Stimulated activated naive CD4-positive, alpha-beta T cell (primary cell): ENCODE data around the gene KHDC1.
"Not testable (repeated sequence)": the region's sequence is repeated elsewhere in the genome, so short reads cannot be mapped to it uniquely, and the experiment has no call there.

Experiments
- DNase-seq, 6 experiments: peaks; one replicate each; lab custom pipeline; 2025; lab: John Stamatoyannopoulos, UW

KHDC1 gene

GRCh38 chr6:73250016-73250415 lies 13.0 kb downstream of the KHDC1 start:
- no peak for DNase-seq

GRCh38 chr6:73248192-73248903 lies 14.6 kb downstream of the KHDC1 start:
- DNase-seq: no peak

GRCh38 chr6:73242001-73242400 lies 21.0 kb downstream of the KHDC1 start:
- no peak for DNase-seq

GRCh38 chr6:73240730-73241129 lies 22.3 kb downstream of the KHDC1 start:
- DNase-seq: no peak

- DNase-seq: no peak
These were observed 26.7 kb downstream of the KHDC1 start for GRCh38 chr6:73236144-73236750.

- no peak for DNase-seq
These were observed 28.3 kb downstream of the KHDC1 start for GRCh38 chr6:73234733-73235132.

GRCh38 chr6:73233971-73234370 lies 29.0 kb downstream of the KHDC1 start:
- not testable (repeated sequence) for DNase-seq

GRCh38 chr6:73233048-73233447 lies 29.9 kb downstream of the KHDC1 start:
- no peak for DNase-seq

- no peak for DNase-seq
These were observed 31.0 kb downstream of the KHDC1 start for GRCh38 chr6:73231986-73232391.

GRCh38 chr6:73227606-73228255 lies 35.3 kb downstream of the KHDC1 start:
- no peak for DNase-seq

GRCh38 chr6:73225396-73225795 lies 37.6 kb downstream of the KHDC1 start, which contains the start of gene KHDC1L:
Gene KHDC1L (minus strand): TSS chr6:73225496. CDS start chr6:73225408, 88 bp downstream.
- DNase-seq: no peak

GRCh38 chr6:73216859-73217258 lies 46.1 kb downstream of the KHDC1 start:
- DNase-seq: no peak

GRCh38 chr6:73209117-73209516 lies 53.9 kb downstream of the KHDC1 start:
- DNase-seq: no peak

- DNase-seq: no peak
These were observed 55.7 kb downstream of the KHDC1 start for GRCh38 chr6:73207221-73207837.

GRCh38 chr6:73204252-73204651 lies 58.7 kb downstream of the KHDC1 start:
- DNase-seq: no peak

- no peak for DNase-seq
These were observed 59.9 kb downstream of the KHDC1 start for GRCh38 chr6:73203098-73203497.

GRCh38 chr6:73200735-73201134 lies 62.3 kb downstream of the KHDC1 start:
- no peak for DNase-seq

- DNase-seq: no peak
These were observed 62.7 kb downstream of the KHDC1 start for GRCh38 chr6:73200247-73200646.

GRCh38 chr6:73194744-73195143 lies 68.3 kb downstream of the KHDC1 start:
- DNase-seq: no peak

GRCh38 chr6:73193302-73193701 lies 69.7 kb downstream of the KHDC1 start:
- not testable (repeated sequence) for DNase-seq
